SK-N-SH (cell line): ENCODE results near the gene MYL12A. TPM values are rescaled to one million over a fixed set of nuclear protein-coding genes. Genes with fewer than 3 reads are reported as not detected.

Experiments used
- CTCF ChIA-PET: fragments of 300-600, 350-600 bp; formaldehyde crosslinking; extraction: SDS; loops from one replicate; lab custom pipeline; 2021; lab: Yijun Ruan, JAX
- POLR2A ChIA-PET: fragments of 350-600 bp; sonication (Branson Sonifier 250); formaldehyde crosslinking; extraction: SDS; loops from one replicate; lab custom pipeline; 2020; ENCODE audit warnings: antibody characterized with exemption, inconsistent platforms; lab: Yijun Ruan, JAX
- DNase-seq: peaks from one replicate; pipeline ENCODE4 v3.0.0; 2012
- H2AFZ ChIP-seq: fragments of 200-600 bp; sonication (generic); 2 replicates; pipeline ENCODE4 v1.8.1; 2016; ENCODE audit warnings: antibody characterized with exemption, mild to moderate bottlenecking, low read depth
- H3F3A ChIP-seq: fragments of 200-600 bp; sonication (generic); replicated peaks from 2 replicates; pipeline ENCODE3; 2016; ENCODE audit warnings: antibody characterized with exemption, mild to moderate bottlenecking; ENCODE audit not compliant: insufficient read depth
- H3K27ac ChIP-seq, 2 experiments: fragments of 200-500 bp in 1 of 2; fragments of 200-600 bp in 1 of 2; sonication (Bioruptor generic) in 1 of 2; sonication (generic), shearing (Covaris generic) in 1 of 2; 2 replicates each; pipeline versions ENCODE4 v1.5.1 to v1.6.1; 2014 to 2016; ENCODE audit warnings: low read depth in 2 of 2, inconsistent platforms in 1 of 2, low read length in 1 of 2, mild to moderate bottlenecking in 1 of 2, mixed read lengths in 1 of 2
- H3K27me3 ChIP-seq: fragments of 200-600 bp; sonication (generic), shearing (Covaris generic); 2 replicates; pipeline ENCODE4 v1.6.1; 2016; ENCODE audit warnings: mixed run types; ENCODE audit not compliant: insufficient read depth
- H3K36me3 ChIP-seq, 2 experiments: fragments of 200-500 bp in 1 of 2; fragments of 200-600 bp in 1 of 2; sonication (Bioruptor generic) in 1 of 2; sonication (generic) in 1 of 2; replicated peaks in 1 of 2; 2 replicates each; pipeline versions ENCODE3 to v1.5.1; 2014 to 2016; ENCODE audit warnings: low read length in 1 of 2, mild to moderate bottlenecking in 1 of 2; ENCODE audit not compliant: insufficient read depth in 2 of 2, control insufficient read depth in 1 of 2
- H3K4me1 ChIP-seq, 2 experiments: fragments of 200-500 bp in 1 of 2; fragments of 200-600 bp in 1 of 2; sonication (Bioruptor generic) in 1 of 2; sonication (generic), shearing (Covaris generic) in 1 of 2; 2 replicates each; pipeline versions ENCODE4 v1.5.1 to v1.6.1; 2014 to 2016; ENCODE audit warnings: low read depth in 1 of 2, low read length in 1 of 2, mixed run types in 1 of 2; ENCODE audit not compliant: insufficient read depth in 2 of 2, control insufficient read depth in 1 of 2
- H3K4me2 ChIP-seq: fragments of 200-600 bp; sonication (generic), shearing (Covaris generic); 2 replicates; pipeline ENCODE4 v1.6.1; 2017; ENCODE audit warnings: mixed run types
- H3K4me3 ChIP-seq, 2 experiments: fragments of 200-500 bp in 1 of 2; fragments of 200-600 bp in 1 of 2; sonication (Bioruptor generic) in 1 of 2; sonication (generic), shearing (Covaris generic) in 1 of 2; 2 replicates each; pipeline versions ENCODE4 v1.5.1 to v1.8.1; 2014 to 2016; ENCODE audit warnings: low read depth in 2 of 2, inconsistent platforms in 1 of 2, low read length in 1 of 2, mild to moderate bottlenecking in 1 of 2, mixed read lengths in 1 of 2, moderate library complexity in 1 of 2
- H3K79me2 ChIP-seq: fragments of 200-600 bp; sonication (generic); 2 replicates; pipeline ENCODE4 v1.8.1; 2017; ENCODE audit warnings: mild to moderate bottlenecking; ENCODE audit not compliant: insufficient read depth
- H3K9ac ChIP-seq: fragments of 200-600 bp; sonication (generic); 2 replicates; pipeline ENCODE4 v1.6.1; 2017; ENCODE audit warnings: mixed run types
- H3K9me2 ChIP-seq: fragments of 200-600 bp; sonication (generic); 2 replicates; pipeline ENCODE4 v1.6.1; 2017; ENCODE audit warnings: mixed run types
- H3K9me3 ChIP-seq: fragments of 200-600 bp; sonication (generic); 2 replicates; pipeline ENCODE4 v1.6.1; 2017; ENCODE audit warnings: mixed run types, mild to moderate bottlenecking, moderate library complexity
- H4K20me1 ChIP-seq: fragments of 200-600 bp; sonication (generic); 2 replicates; pipeline ENCODE4 v1.6.1; 2017; ENCODE audit warnings: mild to moderate bottlenecking, mixed run types; ENCODE audit not compliant: insufficient read depth
- CHD2 ChIP-seq: fragments of 150-350 bp; IDR thresholded peaks from 2 replicates; pipeline ENCODE4 v1.6.1; 2018; ENCODE audit warnings: low read length; ENCODE audit not compliant: partially characterized antibody
- EP300 ChIP-seq, 2 experiments: IDR thresholded peaks; 2 replicates each; pipeline versions ENCODE4 v1.4.0 to v1.6.1; 2012; ENCODE audit warnings: borderline replicate concordance in 1 of 2, low read depth in 1 of 2, low read length in 1 of 2
- EZH2phosphoT487 ChIP-seq: fragments of 200-600 bp; sonication (generic); IDR thresholded peaks from 2 replicates; pipeline ENCODE4 v1.6.1; 2017; ENCODE audit warnings: low read depth, mixed run types, mild to moderate bottlenecking, antibody characterized with exemption, moderate library complexity, borderline replicate concordance
- FOXM1 ChIP-seq: IDR thresholded peaks from 2 replicates; pipeline ENCODE4 v1.4.0; 2012; ENCODE audit warnings: low read depth, mild to moderate bottlenecking
- NFIC ChIP-seq: IDR thresholded peaks from 2 replicates; pipeline ENCODE4 v1.4.0; 2012; ENCODE audit warnings: borderline replicate concordance
- POLR2AphosphoS5 ChIP-seq: IDR thresholded peaks from 2 replicates; pipeline ENCODE4 v1.6.1; 2012; ENCODE audit warnings: low read depth, low read length
- RFX5 ChIP-seq: IDR thresholded peaks from 2 replicates; pipeline ENCODE4 v1.6.1; 2012; ENCODE audit warnings: mild to moderate bottlenecking, improper control_type of control experiment, low read length
- RXRA ChIP-seq: IDR thresholded peaks from 2 replicates; pipeline ENCODE4 v1.4.0; 2012; ENCODE audit warnings: low read depth, mild to moderate bottlenecking, borderline replicate concordance
- SIN3A ChIP-seq: IDR thresholded peaks from 2 replicates; pipeline ENCODE4 v1.6.1; 2012; ENCODE audit warnings: low read depth, mild to moderate bottlenecking, low read length, moderate library complexity, borderline replicate concordance
- SMC3 ChIP-seq: IDR thresholded peaks from 2 replicates; pipeline ENCODE4 v1.6.1; 2012; ENCODE audit warnings: low read depth, low read length, improper control_type of control experiment
- TAF1 ChIP-seq: IDR thresholded peaks from 2 replicates; pipeline ENCODE4 v1.6.1; 2012; ENCODE audit warnings: low read depth, mild to moderate bottlenecking, low read length, moderate library complexity, borderline replicate concordance
- TEAD4 ChIP-seq: IDR thresholded peaks from 2 replicates; pipeline ENCODE4 v1.4.0; 2012; ENCODE audit warnings: mild to moderate bottlenecking, borderline replicate concordance; ENCODE audit not compliant: insufficient read depth
- WGBS: methylation state at CpG from one replicate; pipeline ENCODE4 v1.1.6; 2017; ENCODE audit warnings: low lambda C conversion rate; 5-methylcytosine and 5-hydroxymethylcytosine counted together
- polyA plus RNA-seq, 3 experiments: library from polyadenylated mRNA; depleted of rRNA; stranded (reverse); fragments of >200 nt; gene quantifications; 2 replicates each; pipeline ENCODE4 v1.2.3, GENCODE V29; 2012
- TF ChIP-seq, protein P1 (sequence below): fragments of 200-600 bp; sonication (generic); IDR thresholded peaks from 2 replicates; pipeline ENCODE4 v1.6.1; 2017; ENCODE audit warnings: antibody characterized with exemption, mild to moderate bottlenecking, moderate library complexity
- TF ChIP-seq, protein P2 (sequence below): fragments of 150-350 bp; IDR thresholded peaks from 2 replicates; pipeline ENCODE4 v1.6.1; 2017; ENCODE audit warnings: antibody characterized with exemption, low read length, low read depth, borderline replicate concordance
- TF ChIP-seq, protein P3 (sequence below): IDR thresholded peaks from 2 replicates; pipeline ENCODE4; 2012

MYL12A gene
- polyA plus RNA-seq, 1 of the 3 experiments (the other 2 are of a cell fraction) = 448 TPM

DNA sequence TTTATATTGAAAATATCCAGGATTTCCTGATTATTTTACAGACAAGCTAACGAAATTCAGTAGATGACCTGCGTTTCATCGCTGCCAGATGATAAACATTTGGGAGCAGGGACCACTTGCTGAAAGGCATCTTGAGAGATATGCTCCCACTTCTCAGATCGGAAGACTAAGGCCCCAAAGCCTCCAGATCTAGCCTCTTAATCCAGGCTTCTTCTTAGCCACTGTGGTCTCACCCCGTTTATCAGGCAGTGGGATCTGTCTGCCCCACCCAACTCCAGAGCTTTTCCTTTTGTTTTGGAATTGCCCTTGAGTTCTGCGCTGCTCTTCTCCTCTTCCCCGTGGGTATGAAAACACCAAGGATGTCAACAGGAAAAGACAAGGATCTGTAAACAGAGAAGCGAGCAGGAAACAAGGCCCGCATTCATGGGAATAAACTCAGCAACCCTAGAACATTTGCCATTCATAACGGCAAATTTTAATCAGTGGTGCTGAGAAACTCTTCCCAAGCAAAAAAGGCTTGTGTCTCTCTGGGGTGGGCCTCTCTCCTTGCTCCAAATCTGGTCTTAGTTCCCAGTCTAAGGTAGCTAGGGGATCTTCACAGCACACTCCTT lies 35.8 kb downstream of the MYL12A start:
- Histone ChIP-seq H3K9ac (no peak overlapping the region), H4K20me1 (no peaks in the 10 kb centered on the region), H2AFZ (peak overlapping the region; percentile 18; the same call in 1 of the 2 replicates), H3K27ac (peak overlapping the region in 1 of 2 experiments; percentile 90; a peak in 2 of 4 replicates), H3K4me1 (peaks cover 4 to 25% of the 10 kb centered on the region in 2 experiments; a peak in 3 of 4 replicates), H3K27me3 (no peaks in the 10 kb centered on the region), H3K9me2 (no peaks in the 10 kb centered on the region), H3K9me3 (no peaks in the 10 kb centered on the region), H3K4me2 (no peak overlapping the region), H3K36me3 (peaks cover 7 to 11% of the 10 kb centered on the region in 2 experiments), H3K79me2 (no peaks in the 10 kb centered on the region), H3K4me3 (no peak overlapping the region), H3F3A (peaks cover 21% of the 10 kb centered on the region)
- TF ChIP-seq RXRA = no peak
- no peak for TF ChIP-seq SMC3
- TF ChIP-seq SIN3A = no peak
- TF ChIP-seq, protein P1, sequence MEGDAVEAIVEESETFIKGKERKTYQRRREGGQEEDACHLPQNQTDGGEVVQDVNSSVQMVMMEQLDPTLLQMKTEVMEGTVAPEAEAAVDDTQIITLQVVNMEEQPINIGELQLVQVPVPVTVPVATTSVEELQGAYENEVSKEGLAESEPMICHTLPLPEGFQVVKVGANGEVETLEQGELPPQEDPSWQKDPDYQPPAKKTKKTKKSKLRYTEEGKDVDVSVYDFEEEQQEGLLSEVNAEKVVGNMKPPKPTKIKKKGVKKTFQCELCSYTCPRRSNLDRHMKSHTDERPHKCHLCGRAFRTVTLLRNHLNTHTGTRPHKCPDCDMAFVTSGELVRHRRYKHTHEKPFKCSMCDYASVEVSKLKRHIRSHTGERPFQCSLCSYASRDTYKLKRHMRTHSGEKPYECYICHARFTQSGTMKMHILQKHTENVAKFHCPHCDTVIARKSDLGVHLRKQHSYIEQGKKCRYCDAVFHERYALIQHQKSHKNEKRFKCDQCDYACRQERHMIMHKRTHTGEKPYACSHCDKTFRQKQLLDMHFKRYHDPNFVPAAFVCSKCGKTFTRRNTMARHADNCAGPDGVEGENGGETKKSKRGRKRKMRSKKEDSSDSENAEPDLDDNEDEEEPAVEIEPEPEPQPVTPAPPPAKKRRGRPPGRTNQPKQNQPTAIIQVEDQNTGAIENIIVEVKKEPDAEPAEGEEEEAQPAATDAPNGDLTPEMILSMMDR = no peak
- TF ChIP-seq TAF1 = no peak
- no peak for DNase-seq
- ChIA-PET POLR2A (interaction anchor here (1.5 to 1.9 kb wide), 3 partner anchors 14 to 381 kb away, joined by 3 to 10 read pairs (median 6); no protein-coding TSS in a partner anchor), CTCF (interaction anchor here (0.6 to 13.0 kb wide), 13 partner anchors 12 to 736 kb away, joined by 3 to 233 read pairs (median 4); no protein-coding TSS in a partner anchor)
- WGBS = 89% methylated on average over 10 of the region's 10 CpGs

DNA sequence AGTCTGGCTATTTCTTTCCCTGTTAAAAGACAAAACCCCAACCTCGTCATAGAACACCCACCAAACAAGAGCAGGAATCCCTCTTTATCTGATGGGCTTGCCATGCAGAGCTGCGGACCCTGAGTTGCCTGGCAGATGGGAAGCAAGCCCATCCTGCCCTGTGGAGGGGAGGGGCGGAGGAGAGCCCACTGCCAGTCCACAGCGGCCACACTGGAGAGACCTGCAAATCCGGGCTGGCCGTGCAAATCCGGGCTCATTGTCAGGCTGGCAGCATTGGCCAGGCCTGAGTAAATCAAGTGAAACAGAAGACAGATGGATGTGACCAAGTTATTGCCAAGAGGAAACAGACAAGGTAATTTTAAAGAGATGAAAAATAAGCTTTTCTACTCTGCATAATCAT lies 36.3 kb downstream of the MYL12A start:
- Histone ChIP-seq H3K27ac (peak overlapping the region in 1 of 2 experiments; percentile 90; a peak in 2 of 4 replicates), H2AFZ (peak overlapping the region; percentile 18; the same call in 1 of the 2 replicates), H3K27me3 (no peaks in the 10 kb centered on the region), H3F3A (peaks cover 15% of the 10 kb centered on the region), H3K4me2 (no peak overlapping the region), H4K20me1 (no peaks in the 10 kb centered on the region), H3K36me3 (peaks cover 1 to 6% of the 10 kb centered on the region in 2 experiments), H3K4me3 (no peak overlapping the region), H3K9me3 (no peaks in the 10 kb centered on the region), H3K9me2 (no peaks in the 10 kb centered on the region), H3K9ac (no peak overlapping the region), H3K79me2 (no peaks in the 10 kb centered on the region), H3K4me1 (peaks cover 4 to 25% of the 10 kb centered on the region in 2 experiments; a peak in 3 of 4 replicates)
- 51% methylated on average over 7 of the region's 7 CpGs for WGBS
- ChIA-PET CTCF (interaction anchor here (0.6 to 13.0 kb wide), 11 partner anchors 12 to 737 kb away, joined by 3 to 233 read pairs (median 4); no protein-coding TSS in a partner anchor), POLR2A (interaction anchor here (1.5 to 1.9 kb wide), 3 partner anchors 13 to 380 kb away, joined by 3 to 10 read pairs (median 6); no protein-coding TSS in a partner anchor)
- DNase-seq = peak; percentile 83
- TF ChIP-seq CHD2 (no peak), SIN3A (no peak), POLR2AphosphoS5 (no peak), EZH2phosphoT487 (no peak), FOXM1 (no peak), TEAD4 (no peak), SMC3 (peak; percentile 27; the same call in 1 of the 2 replicates), NFIC (no peak), EP300 (IDR thresholded peaks at IDR 0.05; ENCODE audit: borderline replicate concordance in 1 of 2, low read depth in 1 of 2, low read length in 1 of 2) (peak in 1 of 2 experiments; percentile 48; a peak in 1 of 4 replicates), RFX5 (peak; percentile 75)
- TF ChIP-seq, protein P2, sequence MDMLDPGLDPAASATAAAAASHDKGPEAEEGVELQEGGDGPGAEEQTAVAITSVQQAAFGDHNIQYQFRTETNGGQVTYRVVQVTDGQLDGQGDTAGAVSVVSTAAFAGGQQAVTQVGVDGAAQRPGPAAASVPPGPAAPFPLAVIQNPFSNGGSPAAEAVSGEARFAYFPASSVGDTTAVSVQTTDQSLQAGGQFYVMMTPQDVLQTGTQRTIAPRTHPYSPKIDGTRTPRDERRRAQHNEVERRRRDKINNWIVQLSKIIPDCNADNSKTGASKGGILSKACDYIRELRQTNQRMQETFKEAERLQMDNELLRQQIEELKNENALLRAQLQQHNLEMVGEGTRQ = no peak
- TF ChIP-seq, protein P1 = no peak
- TF ChIP-seq, protein P3, sequence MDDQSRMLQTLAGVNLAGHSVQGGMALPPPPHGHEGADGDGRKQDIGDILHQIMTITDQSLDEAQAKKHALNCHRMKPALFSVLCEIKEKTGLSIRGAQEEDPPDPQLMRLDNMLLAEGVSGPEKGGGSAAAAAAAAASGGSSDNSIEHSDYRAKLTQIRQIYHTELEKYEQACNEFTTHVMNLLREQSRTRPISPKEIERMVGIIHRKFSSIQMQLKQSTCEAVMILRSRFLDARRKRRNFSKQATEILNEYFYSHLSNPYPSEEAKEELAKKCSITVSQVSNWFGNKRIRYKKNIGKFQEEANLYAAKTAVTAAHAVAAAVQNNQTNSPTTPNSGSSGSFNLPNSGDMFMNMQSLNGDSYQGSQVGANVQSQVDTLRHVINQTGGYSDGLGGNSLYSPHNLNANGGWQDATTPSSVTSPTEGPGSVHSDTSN = no peak
